Measurements from ENCODE around the gene CLDN2.

- TF ChIP-seq POLR2A (IDR thresholded peaks at IDR 0.05; ENCODE audit: low read depth, low read length) (no peak), POLR2AphosphoS5 (IDR thresholded peaks at IDR 0.05; ENCODE audit: low read depth, low read length) (no peak), TAF1 (IDR thresholded peaks at IDR 0.05; ENCODE audit: low read depth, low read length) (no peak), PAX5 (IDR thresholded peaks at IDR 0.05; ENCODE audit: insufficient read depth, low read length, severe bottlenecking) (no peak)
Observed at GRCh38 chrX:106954041-106954440, 33.8 kb downstream of the CLDN2 start.
